Left ventricle myocardium inferior (tissue), 1 donor: ENCODE measurements around the gene PHB1. TPM values are rescaled to one million over a fixed set of nuclear protein-coding genes. Genes with fewer than 3 reads are reported as not detected.
"Not testable (repeated sequence)": the region's sequence is repeated elsewhere in the genome, so short reads cannot be mapped to it uniquely, and the experiment has no call there.

Source experiments
- DNase-seq: peaks from one replicate; pipeline ENCODE4 v3.0.0-alpha.2; 2020
- H3K27ac ChIP-seq: fragments of 200-600 bp; replicated peaks from 2 replicates; pipeline ENCODE4 v1.8.0; 2021
- H3K27me3 ChIP-seq: fragments of 200-600 bp; 2 replicates; pipeline ENCODE4 v1.8.0; 2021; ENCODE audit warnings: low read depth
- H3K36me3 ChIP-seq: fragments of 200-600 bp; 2 replicates; pipeline ENCODE4 v1.8.0; 2021
- H3K4me1 ChIP-seq: fragments of 200-600 bp; 2 replicates; pipeline ENCODE4 v1.8.0; 2021
- H3K4me3 ChIP-seq: fragments of 200-600 bp; 2 replicates; pipeline ENCODE4 v1.8.0; 2021; ENCODE audit warnings: mild to moderate bottlenecking, moderate library complexity
- H3K9me3 ChIP-seq: fragments of 200-600 bp; replicated peaks from 2 replicates; pipeline ENCODE4 v1.8.0; 2021
- intact Hi-C: fragments of 100-400 bp; cut with micrococcal nuclease; formaldehyde crosslinking; loops from one replicate; pipeline ENCODE4 v1.11.0; 2022
- total RNA-seq: library from RNA; stranded (reverse); fragmentation: NEBNext Ultra II Directional; extraction: Animal tissue kit (Norgen Biotek cat#: 25700); gene quantifications from one replicate; pipeline ENCODE4 v1.2.1, GENCODE V29; 2021
- TF ChIP-seq, protein P1 (sequence below): fragments of 200-600 bp; IDR thresholded peaks from 2 replicates; pipeline ENCODE4 v1.8.0; 2021; ENCODE audit warnings: antibody characterized with exemption, mild to moderate bottlenecking, borderline replicate concordance
- donor health status: DM: no; HTN: yes; CAD: no; lungs with severe emphysema.

Gene PHB1
- total RNA-seq, 1 donor from 2014 or later, result 217 TPM

- H3K4me1 ChIP-seq, result peaks cover 6% of the 10 kb centered on the region
- H3K4me3 ChIP-seq, result no peak overlapping the region
- H3K27me3 ChIP-seq, result peaks cover 47% of the 10 kb centered on the region
- no peaks in the 10 kb centered on the region for H3K9me3 ChIP-seq
- intact Hi-C loops, result loop anchor here (5.0 kb wide), 1 partner anchor 122 kb away; no protein-coding TSS in a partner anchor
- no peak for DNase-seq
- TF ChIP-seq, protein P1, sequence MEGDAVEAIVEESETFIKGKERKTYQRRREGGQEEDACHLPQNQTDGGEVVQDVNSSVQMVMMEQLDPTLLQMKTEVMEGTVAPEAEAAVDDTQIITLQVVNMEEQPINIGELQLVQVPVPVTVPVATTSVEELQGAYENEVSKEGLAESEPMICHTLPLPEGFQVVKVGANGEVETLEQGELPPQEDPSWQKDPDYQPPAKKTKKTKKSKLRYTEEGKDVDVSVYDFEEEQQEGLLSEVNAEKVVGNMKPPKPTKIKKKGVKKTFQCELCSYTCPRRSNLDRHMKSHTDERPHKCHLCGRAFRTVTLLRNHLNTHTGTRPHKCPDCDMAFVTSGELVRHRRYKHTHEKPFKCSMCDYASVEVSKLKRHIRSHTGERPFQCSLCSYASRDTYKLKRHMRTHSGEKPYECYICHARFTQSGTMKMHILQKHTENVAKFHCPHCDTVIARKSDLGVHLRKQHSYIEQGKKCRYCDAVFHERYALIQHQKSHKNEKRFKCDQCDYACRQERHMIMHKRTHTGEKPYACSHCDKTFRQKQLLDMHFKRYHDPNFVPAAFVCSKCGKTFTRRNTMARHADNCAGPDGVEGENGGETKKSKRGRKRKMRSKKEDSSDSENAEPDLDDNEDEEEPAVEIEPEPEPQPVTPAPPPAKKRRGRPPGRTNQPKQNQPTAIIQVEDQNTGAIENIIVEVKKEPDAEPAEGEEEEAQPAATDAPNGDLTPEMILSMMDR, result no peak
- H3K27ac ChIP-seq, result no peak overlapping the region
- no peaks in the 10 kb centered on the region for H3K36me3 ChIP-seq
These were observed 21.0 kb upstream of the PHB1 start for GRCh38 chr17:49435671-49436029.

DNA sequence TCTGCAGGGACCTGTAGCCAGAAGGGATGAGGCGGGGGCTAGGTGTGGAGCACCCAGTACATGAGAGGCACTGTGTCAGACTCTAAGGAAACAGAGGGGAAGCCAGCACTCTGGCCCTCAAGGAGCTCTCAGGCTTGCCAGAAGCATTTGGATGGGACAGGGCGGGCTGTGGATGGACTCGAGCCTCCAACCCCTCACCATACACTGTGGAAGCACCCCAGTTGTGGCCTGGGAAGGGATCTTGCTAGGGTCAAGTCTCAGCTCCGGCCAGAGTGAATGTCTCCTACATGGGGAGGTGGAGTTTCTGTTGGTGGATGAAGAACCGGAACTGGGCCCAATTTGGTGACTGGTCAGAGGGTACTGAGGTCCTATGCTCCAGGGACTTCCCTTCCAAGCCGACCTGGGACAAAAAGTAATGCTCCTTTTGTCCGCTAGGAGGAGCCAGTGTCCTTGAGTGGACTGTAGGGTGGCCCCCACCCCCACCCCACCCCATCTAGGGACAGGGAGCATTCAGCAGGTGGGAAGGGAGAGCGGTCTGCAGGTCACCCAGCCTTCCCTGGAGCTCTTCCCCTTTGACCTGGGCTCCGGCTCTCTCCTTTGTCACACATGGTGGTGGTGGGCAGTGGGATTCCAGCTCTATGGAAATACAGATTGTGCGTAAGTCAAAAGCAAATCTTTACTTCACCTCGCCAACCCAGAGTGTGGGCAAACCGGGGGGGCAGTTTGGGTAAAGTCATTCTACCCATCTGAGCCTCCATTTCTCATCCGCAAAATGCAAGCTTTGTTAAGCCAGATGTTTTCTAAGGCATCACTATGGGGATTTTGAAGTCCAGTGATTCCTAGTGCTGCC is 20.4 kb upstream of the PHB1 start:
- Histone ChIP-seq H3K9me3 (no peaks in the 10 kb centered on the region), H3K4me1 (peaks cover 6% of the 10 kb centered on the region), H3K27ac (no peak overlapping the region), H3K27me3 (peaks cover 42% of the 10 kb centered on the region), H3K36me3 (no peaks in the 10 kb centered on the region), H3K4me3 (no peak overlapping the region)
- DNase-seq, result no peak
- intact Hi-C loops, result loop anchor here (5.0 kb wide), 1 partner anchor 122 kb away; no protein-coding TSS in a partner anchor
- TF ChIP-seq, protein P1, result peak; percentile 83

- intact Hi-C loops, result no loop called here
- Histone ChIP-seq H3K4me3 (no peak overlapping the region), H3K27ac (no peak overlapping the region), H3K36me3 (no peaks in the 10 kb centered on the region), H3K9me3 (no peaks in the 10 kb centered on the region), H3K4me1 (no peaks in the 10 kb centered on the region), H3K27me3 (peaks cover 42% of the 10 kb centered on the region)
- TF ChIP-seq, protein P1, result no peak
- no peak for DNase-seq
These were observed 18.5 kb upstream of the PHB1 start for GRCh38 chr17:49433000-49433694.

GRCh38 chr17:49431743-49432142 is 17.1 kb upstream of the PHB1 start:
- no peak overlapping the region for H3K27ac ChIP-seq
- intact Hi-C loops, result no loop called here
- no peaks in the 10 kb centered on the region for H3K36me3 ChIP-seq
- no peaks in the 10 kb centered on the region for H3K4me1 ChIP-seq
- H3K9me3 ChIP-seq, result no peaks in the 10 kb centered on the region
- DNase-seq, result no peak
- TF ChIP-seq, protein P1, result no peak
- peaks cover 36% of the 10 kb centered on the region for H3K27me3 ChIP-seq
- H3K4me3 ChIP-seq, result no peak overlapping the region

DNA sequence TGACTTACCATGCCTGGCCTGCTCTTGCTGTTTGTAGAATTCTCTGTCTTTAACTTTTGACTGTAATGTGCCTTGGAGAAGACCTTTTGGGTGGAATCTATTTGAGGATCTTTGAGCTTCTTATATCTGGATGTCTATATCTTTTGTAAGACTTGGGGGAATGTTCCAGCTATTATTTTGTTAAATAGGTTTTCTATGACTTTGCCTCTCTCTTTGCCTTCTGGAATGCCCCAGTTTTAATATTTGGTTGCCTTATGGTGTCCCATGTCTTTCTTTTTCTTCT is 10.3 kb upstream of the PHB1 start:
- H3K4me3 ChIP-seq, result no peak overlapping the region
- no peak overlapping the region for H3K27ac ChIP-seq
- H3K4me1 ChIP-seq, result no peaks in the 10 kb centered on the region
- no peaks in the 10 kb centered on the region for H3K36me3 ChIP-seq
- peaks cover 52% of the 10 kb centered on the region for H3K27me3 ChIP-seq
- TF ChIP-seq, protein P1, result no peak
- no peak for DNase-seq
- intact Hi-C loops, result no loop called here
- H3K9me3 ChIP-seq, result peaks cover 14% of the 10 kb centered on the region

- H3K36me3 ChIP-seq, DNase-seq, H3K4me3 ChIP-seq, H3K27ac ChIP-seq, H3K4me1 ChIP-seq, intact Hi-C loops: not testable (repeated sequence)
- Histone ChIP-seq H3K27me3 (peaks cover 47% of the 10 kb centered on the region), H3K9me3 (peaks cover 14% of the 10 kb centered on the region)
These were observed 9.8 kb upstream of the PHB1 start for GRCh38 chr17:49424276-49425003.
